IMR-90 (cell line): Measurements from ENCODE around the gene IRF4. TPM values are rescaled to one million over a fixed set of nuclear protein-coding genes. Genes with fewer than 3 reads are reported as not detected.

Experiments used
- ATAC-seq: fragments of 200-7000 bp; cut with Tn5 transposase; 2 replicates; pipeline ENCODE4 v1.9.1; 2020; ENCODE audit warnings: low read depth, mild to moderate bottlenecking, moderate library complexity
- BruUV-seq: library from RNA; stranded (reverse); fragments of 400-500 nt; replicated peaks from 2 replicates; lab custom pipeline; 2021; lab: Mats Ljungman, UMichigan
- CTCF ChIA-PET: fragments of 300-600 bp; formaldehyde crosslinking; extraction: SDS; loops from one replicate; lab custom pipeline; 2021; ENCODE audit warnings: antibody characterized with exemption; lab: Yijun Ruan, JAX
- POLR2A ChIA-PET: fragments of 300-600 bp; sonication (Branson Sonifier 250); formaldehyde crosslinking; loops from one replicate; lab custom pipeline; 2022; ENCODE audit warnings: antibody characterized with exemption; ENCODE audit not compliant: unreplicated experiment; lab: Charles Lee
- DNase-seq: peaks from one replicate; pipeline ENCODE4 v3.0.0; 2013
- H2AFZ ChIP-seq: replicated peaks from 2 replicates; pipeline ENCODE3; 2013; ENCODE audit warnings: low read length, mild to moderate bottlenecking; ENCODE audit not compliant: poor library complexity
- H2AK5ac ChIP-seq: 2 replicates; pipeline ENCODE4 v1.6.1; 2013; ENCODE audit warnings: low read depth, low read length, inconsistent platforms
- H2AK9ac ChIP-seq: replicated peaks from 2 replicates; pipeline ENCODE3; 2013; ENCODE audit warnings: mild to moderate bottlenecking, low read depth, low read length, moderate library complexity; ENCODE audit not compliant: poor library complexity
- H2BK120ac ChIP-seq: 2 replicates; pipeline ENCODE4 v1.6.1; 2013; ENCODE audit warnings: low read depth, low read length, inconsistent platforms
- H2BK15ac ChIP-seq: 3 replicates; pipeline ENCODE4 v1.6.1; 2013; ENCODE audit warnings: low read depth, low read length, inconsistent platforms
- H2BK20ac ChIP-seq: 2 replicates; pipeline ENCODE4 v1.6.1; 2013; ENCODE audit warnings: low read depth, mild to moderate bottlenecking, inconsistent platforms, low read length, moderate library complexity
- H2BK5ac ChIP-seq: 2 replicates; pipeline ENCODE4 v1.6.1; 2013; ENCODE audit warnings: mild to moderate bottlenecking, low read depth, low read length, inconsistent platforms; ENCODE audit not compliant: poor library complexity, severe bottlenecking
- H3K14ac ChIP-seq: replicated peaks from 2 replicates; pipeline ENCODE4 v1.6.1; 2013; ENCODE audit warnings: low read depth, low read length, inconsistent platforms
- H3K18ac ChIP-seq: 2 replicates; pipeline ENCODE4 v1.6.1; 2013; ENCODE audit warnings: low read depth, low read length, control low read depth
- H3K23ac ChIP-seq: 2 replicates; pipeline ENCODE4 v1.6.1; 2013; ENCODE audit warnings: low read depth, low read length, inconsistent platforms
- H3K27ac ChIP-seq: 2 replicates; pipeline ENCODE4 v1.5.1; 2013; ENCODE audit warnings: mild to moderate bottlenecking, control low read depth, low read length; ENCODE audit not compliant: insufficient read depth
- H3K27me3 ChIP-seq: 2 replicates; pipeline ENCODE4 v1.6.1; 2013; ENCODE audit warnings: low read length; ENCODE audit not compliant: control insufficient read depth, insufficient read depth
- H3K36me3 ChIP-seq: 2 replicates; pipeline ENCODE4 v1.6.1; 2013; ENCODE audit warnings: low read length, mixed read lengths; ENCODE audit not compliant: control insufficient read depth, insufficient read depth
- H3K4ac ChIP-seq: 2 replicates; pipeline ENCODE4 v1.6.1; 2013; ENCODE audit warnings: low read depth, low read length, inconsistent platforms
- H3K4me1 ChIP-seq: 2 replicates; pipeline ENCODE4 v1.6.1; 2013; ENCODE audit warnings: low read length, mixed read lengths; ENCODE audit not compliant: control insufficient read depth, insufficient read depth
- H3K4me2 ChIP-seq: 2 replicates; pipeline ENCODE4 v1.6.1; 2013; ENCODE audit warnings: low read depth, mild to moderate bottlenecking, control low read depth, low read length, moderate library complexity
- H3K4me3 ChIP-seq: 2 replicates; pipeline ENCODE4 v1.5.1; 2013; ENCODE audit warnings: low read depth, mild to moderate bottlenecking, control low read depth, low read length, moderate library complexity; ENCODE audit not compliant: insufficient read depth
- H3K56ac ChIP-seq: 2 replicates; pipeline ENCODE4 v1.6.1; 2013; ENCODE audit warnings: low read length, inconsistent platforms; ENCODE audit not compliant: insufficient read depth; ENCODE audit errors: extremely low read depth
- H3K79me1 ChIP-seq, 2 experiments: 2 replicates each; pipeline ENCODE4 v1.6.1; 2013; ENCODE audit warnings: low read length in 2 of 2, inconsistent platforms in 1 of 2, low read depth in 1 of 2
- H3K9ac ChIP-seq: 2 replicates; pipeline ENCODE4 v1.6.1; 2013; ENCODE audit warnings: low read depth, low read length, control low read depth
- H3K9me1 ChIP-seq: 2 replicates; pipeline ENCODE4 v1.6.1; 2013; ENCODE audit warnings: low read length, inconsistent platforms; ENCODE audit not compliant: insufficient read depth
- H3K9me3 ChIP-seq: 2 replicates; pipeline ENCODE4 v1.6.1; 2013; ENCODE audit warnings: low read length; ENCODE audit not compliant: control insufficient read depth, insufficient read depth
- H4K20me1 ChIP-seq: 2 replicates; pipeline ENCODE4 v1.6.1; 2013; ENCODE audit warnings: low read length, inconsistent platforms; ENCODE audit not compliant: insufficient read depth
- H4K5ac ChIP-seq: 2 replicates; pipeline ENCODE4 v1.6.1; 2013; ENCODE audit warnings: mild to moderate bottlenecking, low read depth, low read length, control low read depth
- H4K8ac ChIP-seq, 2 experiments: 2 replicates each; pipeline ENCODE4 v1.6.1; 2013; ENCODE audit warnings: low read depth in 2 of 2, low read length in 2 of 2, control low read depth in 1 of 2, inconsistent platforms in 1 of 2
- H4K91ac ChIP-seq: 2 replicates; pipeline ENCODE4 v1.6.1; 2013; ENCODE audit warnings: low read depth, low read length, inconsistent platforms; ENCODE audit not compliant: insufficient read depth
- BHLHE40 ChIP-seq: fragments of 150-350 bp; IDR thresholded peaks from 2 replicates; pipeline ENCODE4 v1.6.1; 2016; ENCODE audit warnings: mild to moderate bottlenecking, low read depth, low read length
- NFE2L2 ChIP-seq: fragments of 150-350 bp; IDR thresholded peaks from 2 replicates; pipeline ENCODE4 v1.6.1; 2016; ENCODE audit warnings: low read depth, mild to moderate bottlenecking, low read length
- POLR2A ChIP-seq: IDR thresholded peaks from 2 replicates; pipeline ENCODE4 v1.6.1; 2012; ENCODE audit warnings: mild to moderate bottlenecking, low read depth, low read length
- WGBS, 2 experiments: methylation state at CpG; one replicate each; pipeline versions ENCODE4 v1.1.5 to v1.1.7; 2013; ENCODE audit warnings: missing lambda C conversion rate in 2 of 2; ENCODE audit not compliant: insufficient read length in 1 of 2; ENCODE audit errors: extremely low coverage in 2 of 2; 5-methylcytosine and 5-hydroxymethylcytosine counted together
- dilution Hi-C: fragments of 300-500 bp; cut with HindIII; formaldehyde crosslinking; loops from one replicate; pipeline ENCODE4 v1.14.3; 2018; ENCODE audit warnings: low sequenced_read_pairs; ENCODE audit not compliant: unreplicated experiment
- in situ Hi-C: fragments of 300-500 bp; cut with MboI; formaldehyde crosslinking; loops from 3 replicates; pipeline ENCODE4 v1.14.3; 2019; ENCODE audit warnings: low sequenced_read_pairs, inconsistent platforms, mixed read lengths
- intact Hi-C: fragments of 100-400 bp; cut with micrococcal nuclease; formaldehyde crosslinking; loops from 2 replicates; pipeline ENCODE4 v1.10.0; 2022
- polyA plus RNA-seq, 3 experiments: library from polyadenylated mRNA; depleted of rRNA; stranded (reverse); fragments of >200 nt; gene quantifications; 2 replicates each; pipeline ENCODE4 v1.2.3, GENCODE V29; 2012; ENCODE audit warnings: low replicate concordance in 1 of 3
- total RNA-seq: library from RNA; depleted of rRNA; stranded (reverse); fragments of >200 nt; gene quantifications from 2 replicates; pipeline ENCODE4 v1.2.3, GENCODE V29; 2012

The IRF4 gene
- total and polyA plus RNA-seq, 2 of the 4 experiments (the other 2 are of a cell fraction): not detected

DNA sequence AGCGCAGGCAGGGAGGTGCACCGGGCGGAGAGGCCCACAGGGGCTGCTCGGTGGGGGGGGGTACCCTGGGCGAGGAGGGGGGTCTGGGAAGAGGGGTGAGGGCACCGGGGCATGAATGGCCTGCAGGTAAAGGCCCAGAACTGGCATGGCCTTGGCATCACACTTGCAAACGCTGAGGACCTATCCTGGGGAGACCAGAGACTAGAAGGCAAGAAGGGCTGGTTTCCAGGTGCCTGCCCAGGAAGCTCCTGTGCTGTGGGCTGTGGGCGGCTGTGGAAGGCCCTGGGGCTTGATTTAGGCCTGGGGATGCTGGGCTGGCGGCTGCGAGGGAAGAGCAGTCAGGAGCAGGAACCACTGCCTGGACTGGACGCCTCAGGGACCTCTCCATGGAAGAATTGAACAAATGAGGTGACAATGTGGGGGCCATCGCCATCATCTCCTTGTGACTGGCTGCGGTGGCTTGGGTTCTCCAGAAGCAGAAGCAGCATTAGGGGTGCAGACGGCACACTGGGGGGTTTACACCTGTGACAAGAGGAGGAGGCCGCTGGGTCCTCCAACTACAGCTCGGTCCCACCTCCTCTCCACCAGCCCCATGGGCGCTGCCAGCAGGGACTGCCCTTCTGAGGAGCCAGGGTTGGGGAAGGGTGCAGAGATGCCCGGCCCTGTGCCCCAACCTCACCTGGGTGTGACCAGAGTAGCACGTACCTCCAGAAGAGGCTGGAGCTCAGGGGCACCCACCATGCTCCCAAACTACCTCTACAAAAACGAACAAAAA, 32.1 kb upstream of the IRF4 start:
- no peak overlapping the region for H3K9ac ChIP-seq
- no peaks in the 10 kb centered on the region for H3K79me1 ChIP-seq
- no peak for ATAC-seq
- ChIA-PET CTCF (interaction anchor here (0.8 kb wide), 1 partner anchor 17 kb away, joined by 3 read pairs; no protein-coding TSS in a partner anchor), POLR2A (no interaction called here)
- no peak overlapping the region for H4K91ac ChIP-seq
- no peaks in the 10 kb centered on the region for H4K20me1 ChIP-seq
- no TSS peak for BruUV-seq
- DNase-seq: no peak
- no peak overlapping the region for H3K18ac ChIP-seq
- no peak overlapping the region for H2BK20ac ChIP-seq
- intact Hi-C loops: no loop called here
- no peak overlapping the region for H3K14ac ChIP-seq
- no peak overlapping the region for H3K4ac ChIP-seq
- no peak overlapping the region for H2AFZ ChIP-seq
- H2AK5ac ChIP-seq: no peak overlapping the region
- H3K27me3 ChIP-seq: no peaks in the 10 kb centered on the region; the same call in 1 of the 2 replicates
- WGBS, 2 experiments: 66% methylated on average over 13 of the region's 20 CpGs; no CpG with 5 or more reads in 1 of the 2 experiments
- no peak overlapping the region for H2AK9ac ChIP-seq
- H3K4me1 ChIP-seq: no peaks in the 10 kb centered on the region
- no peak overlapping the region for H2BK120ac ChIP-seq
- dilution Hi-C loops: no loop called here
- no peaks in the 10 kb centered on the region for H3K9me1 ChIP-seq
- no peak overlapping the region for H4K5ac ChIP-seq
- H3K56ac ChIP-seq: no peak overlapping the region
- H3K36me3 ChIP-seq: no peaks in the 10 kb centered on the region
- TF ChIP-seq NFE2L2 (no peak), BHLHE40 (no peak), POLR2A (no peak)
- no peak overlapping the region for H3K27ac ChIP-seq
- H4K8ac ChIP-seq: no peak overlapping the region
- H2BK5ac ChIP-seq: no peak overlapping the region
- no peak overlapping the region for H3K4me3 ChIP-seq
- no peak overlapping the region for H3K4me2 ChIP-seq
- H2BK15ac ChIP-seq: no peak overlapping the region
- no peak overlapping the region for H3K23ac ChIP-seq
- peaks cover 18% of the 10 kb centered on the region for H3K9me3 ChIP-seq
- in situ Hi-C loops: no loop called here
